KMS-11 (cell line): ENCODE measurements around the gene MYL2.

Experiments used
- H2AFZ ChIP-seq: fragments of 200-600 bp; sonication (generic); 2 replicates; pipeline ENCODE4 v1.6.1; 2016; ENCODE audit warnings: antibody characterized with exemption, mixed run types, low read depth
- H3K27ac ChIP-seq: fragments of 200-600 bp; sonication (generic); 2 replicates; pipeline ENCODE4 v1.6.1; 2016; ENCODE audit warnings: mild to moderate bottlenecking, mixed run types
- H3K27me3 ChIP-seq: fragments of 200-600 bp; sonication (generic); 2 replicates; pipeline ENCODE4 v1.6.1; 2017; ENCODE audit warnings: mild to moderate bottlenecking, low read depth, mixed run types, moderate library complexity; ENCODE audit not compliant: insufficient read depth
- H3K36me3 ChIP-seq: fragments of 200-600 bp; sonication (generic); 2 replicates; pipeline ENCODE4 v1.6.1; 2017; ENCODE audit warnings: mild to moderate bottlenecking, mixed run types; ENCODE audit not compliant: insufficient read depth
- H3K4me1 ChIP-seq: fragments of 200-600 bp; sonication (generic); 2 replicates; pipeline ENCODE4 v1.6.1; 2016; ENCODE audit warnings: mild to moderate bottlenecking, low read depth, mixed run types; ENCODE audit not compliant: poor library complexity, severe bottlenecking
- H3K4me2 ChIP-seq: fragments of 200-600 bp; sonication (generic); 2 replicates; pipeline ENCODE4 v1.7.0; 2016; ENCODE audit warnings: mild to moderate bottlenecking, mixed run types
- H3K4me3 ChIP-seq: fragments of 200-600 bp; sonication (generic); IDR thresholded peaks from 2 replicates; pipeline ENCODE4 v1.6.1; 2017; ENCODE audit warnings: low read depth, low read length, mixed read lengths; ENCODE audit not compliant: insufficient read depth
- H3K79me2 ChIP-seq: fragments of 200-600 bp; sonication (generic); 2 replicates; pipeline ENCODE4 v1.6.1; 2016; ENCODE audit warnings: low read depth, mixed run types; ENCODE audit not compliant: insufficient read depth
- H3K9ac ChIP-seq: fragments of 200-600 bp; sonication (generic); 2 replicates; pipeline ENCODE4 v1.6.1; 2016; ENCODE audit warnings: mild to moderate bottlenecking, mixed run types
- H4K20me1 ChIP-seq: fragments of 200-600 bp; sonication (generic); 2 replicates; pipeline ENCODE4 v1.6.1; 2016; ENCODE audit warnings: mild to moderate bottlenecking, mixed run types; ENCODE audit not compliant: insufficient read depth
- TF ChIP-seq, protein P1 (sequence below): fragments of 200-600 bp; sonication (generic); conservative IDR thresholded peaks from 2 replicates; pipeline ENCODE4 v1.6.1; 2017; ENCODE audit warnings: low read depth, mild to moderate bottlenecking, antibody characterized with exemption, low read length, moderate library complexity, mixed read lengths

The MYL2 gene

GRCh38 chr12:110883251-110883650, 37.1 kb downstream of the MYL2 start:
- Histone ChIP-seq H2AFZ (no peak overlapping the region), H3K27ac (no peak overlapping the region), H4K20me1 (no peaks in the 10 kb centered on the region), H3K4me3 (no peak overlapping the region), H3K4me1 (no peaks in the 10 kb centered on the region), H3K9ac (no peak overlapping the region), H3K79me2 (no peaks in the 10 kb centered on the region), H3K36me3 (no peaks in the 10 kb centered on the region), H3K27me3 (no peaks in the 10 kb centered on the region), H3K4me2 (no peak overlapping the region)
- TF ChIP-seq, protein P1, sequence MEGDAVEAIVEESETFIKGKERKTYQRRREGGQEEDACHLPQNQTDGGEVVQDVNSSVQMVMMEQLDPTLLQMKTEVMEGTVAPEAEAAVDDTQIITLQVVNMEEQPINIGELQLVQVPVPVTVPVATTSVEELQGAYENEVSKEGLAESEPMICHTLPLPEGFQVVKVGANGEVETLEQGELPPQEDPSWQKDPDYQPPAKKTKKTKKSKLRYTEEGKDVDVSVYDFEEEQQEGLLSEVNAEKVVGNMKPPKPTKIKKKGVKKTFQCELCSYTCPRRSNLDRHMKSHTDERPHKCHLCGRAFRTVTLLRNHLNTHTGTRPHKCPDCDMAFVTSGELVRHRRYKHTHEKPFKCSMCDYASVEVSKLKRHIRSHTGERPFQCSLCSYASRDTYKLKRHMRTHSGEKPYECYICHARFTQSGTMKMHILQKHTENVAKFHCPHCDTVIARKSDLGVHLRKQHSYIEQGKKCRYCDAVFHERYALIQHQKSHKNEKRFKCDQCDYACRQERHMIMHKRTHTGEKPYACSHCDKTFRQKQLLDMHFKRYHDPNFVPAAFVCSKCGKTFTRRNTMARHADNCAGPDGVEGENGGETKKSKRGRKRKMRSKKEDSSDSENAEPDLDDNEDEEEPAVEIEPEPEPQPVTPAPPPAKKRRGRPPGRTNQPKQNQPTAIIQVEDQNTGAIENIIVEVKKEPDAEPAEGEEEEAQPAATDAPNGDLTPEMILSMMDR, result no peak

GRCh38 chr12:110880651-110881050, 39.7 kb downstream of the MYL2 start:
- Histone ChIP-seq H3K79me2 (no peaks in the 10 kb centered on the region), H3K9ac (no peak overlapping the region), H4K20me1 (no peaks in the 10 kb centered on the region), H3K36me3 (no peaks in the 10 kb centered on the region), H3K27ac (no peak overlapping the region), H3K4me2 (no peak overlapping the region), H3K4me3 (no peak overlapping the region), H3K27me3 (no peaks in the 10 kb centered on the region), H3K4me1 (no peaks in the 10 kb centered on the region), H2AFZ (no peak overlapping the region)
- TF ChIP-seq, protein P1, result no peak

DNA sequence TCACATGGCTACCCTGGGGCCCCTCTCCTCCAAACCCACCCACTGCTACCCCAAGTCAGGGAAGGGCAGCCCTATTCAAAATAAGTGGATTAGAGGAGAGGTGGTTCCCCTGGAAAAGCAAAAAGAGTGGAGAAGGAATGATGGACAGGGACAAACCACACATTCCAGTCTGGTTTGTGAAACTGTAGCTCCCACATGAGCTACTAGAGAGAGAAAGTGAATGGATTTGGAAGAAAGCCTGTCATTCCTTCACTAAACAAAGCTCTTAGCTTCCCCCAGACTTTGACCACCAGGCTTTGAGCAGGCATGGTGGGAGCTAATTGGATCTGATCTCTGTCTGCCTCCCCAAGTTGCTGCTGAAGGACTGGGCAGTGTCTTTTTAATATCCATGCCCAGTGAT, 45.6 kb downstream of the MYL2 start:
- no peak overlapping the region for H3K9ac ChIP-seq
- no peaks in the 10 kb centered on the region for H3K4me1 ChIP-seq
- H2AFZ ChIP-seq, result no peak overlapping the region
- no peaks in the 10 kb centered on the region for H3K79me2 ChIP-seq
- no peaks in the 10 kb centered on the region for H3K27me3 ChIP-seq
- H3K27ac ChIP-seq, result no peak overlapping the region
- no peaks in the 10 kb centered on the region for H4K20me1 ChIP-seq
- H3K4me3 ChIP-seq, result no peak overlapping the region
- no peak overlapping the region for H3K4me2 ChIP-seq
- no peaks in the 10 kb centered on the region for H3K36me3 ChIP-seq
- TF ChIP-seq, protein P1, result no peak

DNA sequence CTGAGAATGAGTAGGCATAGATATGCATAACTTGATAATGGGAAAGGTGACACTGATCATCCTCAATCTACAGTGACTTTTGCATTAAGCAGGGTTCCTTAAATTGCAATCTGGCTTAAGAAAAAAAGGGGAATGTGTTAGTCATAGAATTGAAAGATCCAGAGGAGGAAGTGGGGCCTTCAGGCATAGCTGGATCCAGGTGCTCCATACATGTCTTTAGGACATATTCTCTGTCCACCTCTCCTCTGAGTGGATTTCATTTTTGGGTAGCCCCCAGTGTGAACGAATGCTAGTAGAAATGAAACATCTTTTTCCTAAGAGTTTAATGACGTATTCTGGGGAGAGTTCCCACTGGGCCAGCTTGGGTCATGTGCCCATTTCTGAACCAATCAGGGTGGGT, 46.0 kb downstream of the MYL2 start:
- Histone ChIP-seq H3K4me3 (no peak overlapping the region), H2AFZ (no peak overlapping the region), H3K36me3 (no peaks in the 10 kb centered on the region), H4K20me1 (no peaks in the 10 kb centered on the region), H3K27me3 (no peaks in the 10 kb centered on the region), H3K9ac (no peak overlapping the region), H3K79me2 (no peaks in the 10 kb centered on the region), H3K27ac (no peak overlapping the region), H3K4me2 (no peak overlapping the region), H3K4me1 (no peaks in the 10 kb centered on the region)
- TF ChIP-seq, protein P1, result no peak
